Lower leg skin (tissue), 3 donors: ENCODE results near the gene SPINK6.

ENCODE experiments used
- CTCF ChIP-seq, 3 donors: fragments of 450-650 bp; IDR thresholded peaks; one replicate each; pipeline ENCODE4 v1.5.1; 2016; ENCODE audit warnings: antibody characterized with exemption in 3 of 3, mild to moderate bottlenecking in 3 of 3, moderate library complexity in 2 of 3
- POLR2A ChIP-seq, 2 donors: fragments of 450-650 bp; IDR thresholded peaks; one replicate each; pipeline ENCODE4 v1.6.1; 2016 to 2017; ENCODE audit warnings: antibody characterized with exemption in 2 of 2, mild to moderate bottlenecking in 1 of 2, moderate library complexity in 1 of 2

- TF ChIP-seq POLR2A (IDR thresholded peaks at IDR 0.05) (no peak), CTCF (IDR thresholded peaks at IDR 0.05) (no peak)
These were observed 23.5 kb upstream of the SPINK6 start for GRCh38 chr5:148179234-148179824.
